ENCODE measurements around the gene SND1.

Gene SND1

GRCh38 chr7:127730658-127731276 is 78.8 kb downstream of the SND1 start:
- DNase-seq (ENCODE audit: low read depth): no peak
- TF ChIP-seq, protein P1, sequence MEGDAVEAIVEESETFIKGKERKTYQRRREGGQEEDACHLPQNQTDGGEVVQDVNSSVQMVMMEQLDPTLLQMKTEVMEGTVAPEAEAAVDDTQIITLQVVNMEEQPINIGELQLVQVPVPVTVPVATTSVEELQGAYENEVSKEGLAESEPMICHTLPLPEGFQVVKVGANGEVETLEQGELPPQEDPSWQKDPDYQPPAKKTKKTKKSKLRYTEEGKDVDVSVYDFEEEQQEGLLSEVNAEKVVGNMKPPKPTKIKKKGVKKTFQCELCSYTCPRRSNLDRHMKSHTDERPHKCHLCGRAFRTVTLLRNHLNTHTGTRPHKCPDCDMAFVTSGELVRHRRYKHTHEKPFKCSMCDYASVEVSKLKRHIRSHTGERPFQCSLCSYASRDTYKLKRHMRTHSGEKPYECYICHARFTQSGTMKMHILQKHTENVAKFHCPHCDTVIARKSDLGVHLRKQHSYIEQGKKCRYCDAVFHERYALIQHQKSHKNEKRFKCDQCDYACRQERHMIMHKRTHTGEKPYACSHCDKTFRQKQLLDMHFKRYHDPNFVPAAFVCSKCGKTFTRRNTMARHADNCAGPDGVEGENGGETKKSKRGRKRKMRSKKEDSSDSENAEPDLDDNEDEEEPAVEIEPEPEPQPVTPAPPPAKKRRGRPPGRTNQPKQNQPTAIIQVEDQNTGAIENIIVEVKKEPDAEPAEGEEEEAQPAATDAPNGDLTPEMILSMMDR (IDR thresholded peaks at IDR 0.05; ENCODE audit: low read depth, low read length, missing control alignments): no peak
- in situ Hi-C loops (cut with HindIII; ENCODE audit: low sequenced_read_pairs): no loop called here
- no peak overlapping the region for H3K4me3 ChIP-seq (ENCODE audit: low read depth, low read length)

DNA sequence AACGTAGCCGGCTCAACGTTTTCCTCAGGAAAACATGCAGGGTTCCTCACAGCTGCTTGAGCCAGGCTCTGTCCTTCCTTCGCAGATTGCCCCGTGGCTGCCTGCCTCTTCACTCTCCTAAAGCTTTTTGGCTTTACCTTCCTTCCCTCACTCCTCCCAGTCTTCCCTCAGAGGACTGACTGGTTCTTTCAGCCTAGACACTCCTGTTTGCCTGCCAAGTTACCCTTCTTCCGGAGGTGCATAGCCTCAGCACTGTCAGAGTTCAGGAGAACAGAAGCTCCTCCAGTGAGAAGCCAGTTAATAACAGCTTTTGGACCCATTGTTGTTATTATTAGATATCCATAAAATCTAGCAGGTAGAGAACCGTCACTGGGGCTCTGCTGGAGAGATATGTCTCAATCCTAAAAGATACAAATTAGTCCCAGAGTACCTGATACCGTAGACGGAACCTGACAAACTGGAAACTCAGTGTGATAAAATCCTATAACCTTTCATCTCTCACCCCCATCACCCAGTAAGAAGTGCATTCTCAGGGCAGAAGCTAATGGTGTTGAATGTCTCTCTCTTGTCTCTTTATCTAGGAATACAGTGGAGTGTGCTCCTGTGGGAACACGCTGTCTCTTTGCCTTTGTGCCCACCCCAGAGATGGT is 79.6 kb downstream of the SND1 start:
- TF ChIP-seq, protein P1 (IDR thresholded peaks at IDR 0.05; ENCODE audit: low read depth, low read length, missing control alignments): no peak
- in situ Hi-C loops (cut with HindIII; ENCODE audit: low sequenced_read_pairs): no loop called here
- DNase-seq (ENCODE audit: low read depth): no peak
- no peak overlapping the region for H3K4me3 ChIP-seq (ENCODE audit: low read depth, low read length)

DNA sequence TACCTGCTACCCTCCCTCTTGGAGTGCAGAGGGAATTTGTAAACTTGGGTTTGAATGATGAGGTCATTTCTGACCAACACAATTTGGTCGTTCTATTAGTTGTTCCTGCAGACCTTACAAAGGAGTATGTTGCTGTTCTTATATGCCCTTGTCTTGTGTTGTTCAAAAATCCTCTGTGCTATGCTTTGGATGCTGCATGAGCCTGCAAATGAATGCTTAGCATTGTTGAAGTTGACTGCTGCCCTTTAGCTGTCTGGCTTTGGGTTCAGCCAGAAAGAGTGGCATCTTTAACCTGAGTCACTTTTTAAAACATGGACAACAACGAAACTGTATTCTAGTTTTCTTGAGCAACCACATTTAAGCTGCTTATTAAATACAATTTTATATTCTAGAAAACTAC is 80.3 kb downstream of the SND1 start:
- no peak overlapping the region for H3K4me3 ChIP-seq (ENCODE audit: low read depth, low read length)
- DNase-seq (ENCODE audit: low read depth): no peak
- TF ChIP-seq, protein P1 (IDR thresholded peaks at IDR 0.05; ENCODE audit: low read depth, low read length, missing control alignments): no peak
- in situ Hi-C loops (cut with HindIII; ENCODE audit: low sequenced_read_pairs): no loop called here

GRCh38 chr7:127733986-127734385 is 82.0 kb downstream of the SND1 start:
- DNase-seq (ENCODE audit: low read depth): no peak
- in situ Hi-C loops (cut with HindIII; ENCODE audit: low sequenced_read_pairs): no loop called here
- TF ChIP-seq, protein P1 (IDR thresholded peaks at IDR 0.05; ENCODE audit: low read depth, low read length, missing control alignments): no peak
- H3K4me3 ChIP-seq (ENCODE audit: low read depth, low read length): no peak overlapping the region

DNA sequence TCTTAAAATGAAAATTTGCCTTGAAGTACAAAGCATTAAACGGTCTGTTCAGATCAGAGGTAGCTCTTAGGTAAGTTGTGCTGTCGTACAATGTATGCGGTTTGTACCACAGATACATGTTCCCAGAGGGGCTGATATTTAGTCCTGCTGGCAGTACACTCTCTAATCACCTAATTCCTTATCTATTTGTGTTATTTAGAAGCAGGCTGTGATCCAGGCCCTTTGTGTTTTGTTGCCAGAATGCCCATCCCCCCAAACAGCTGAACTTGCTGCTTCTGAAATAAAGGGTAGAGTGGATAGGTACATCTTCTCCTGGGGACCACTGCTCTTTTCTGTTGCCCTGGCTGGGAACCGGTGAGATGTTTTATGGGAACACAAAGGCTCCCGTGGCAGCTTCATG is 84.5 kb downstream of the SND1 start:
- TF ChIP-seq, protein P1 (IDR thresholded peaks at IDR 0.05; ENCODE audit: low read depth, low read length, missing control alignments): no peak
- H3K4me3 ChIP-seq (ENCODE audit: low read depth, low read length): no peak overlapping the region
- in situ Hi-C loops (cut with HindIII; ENCODE audit: low sequenced_read_pairs): no loop called here
- no peak for DNase-seq (ENCODE audit: low read depth)

- in situ Hi-C loops (cut with HindIII; ENCODE audit: low sequenced_read_pairs): no loop called here
- no peak overlapping the region for H3K4me3 ChIP-seq (ENCODE audit: low read depth, low read length)
- no peak for DNase-seq (ENCODE audit: low read depth)
- TF ChIP-seq, protein P1 (IDR thresholded peaks at IDR 0.05; ENCODE audit: low read depth, low read length, missing control alignments): no peak
Measured at GRCh38 chr7:127738859-127739258, 86.9 kb downstream of the SND1 start.

All from astrocyte of the cerebellum (primary cell).